H4 (cell line): ENCODE measurements around the gene SLX1B. TPM values are rescaled to one million over a fixed set of nuclear protein-coding genes. Genes with fewer than 3 reads are reported as not detected.
"Not testable (repeated sequence)": the region's sequence is repeated elsewhere in the genome, so short reads cannot be mapped to it uniquely, and the experiment has no call there.

Experiments used
- DNase-seq: peaks from one replicate; pipeline ENCODE4 v3.0.0-alpha.2; 2015; ENCODE audit warnings: low spot score
- total RNA-seq: library from RNA; depleted of rRNA; stranded (reverse); fragments of >200 nt; shearing (Covaris generic); gene quantifications from 2 replicates; pipeline ENCODE4 v1.2.3, GENCODE V29; 2014; rRNA removed

SLX1B gene
- total RNA-seq = 25.2 and 43.6 TPM in 2 replicates

- DNase-seq = not testable (repeated sequence)
These were observed at the start of gene SLX1B, which contains the start of gene BOLA2 for GRCh38 chr16:29454269-29454668. TSS of gene SLX1B (plus strand) at chr16:29454533. TSS of gene BOLA2 (minus strand) at chr16:29454351. CDS start at chr16:29454253, 98 bp downstream.

GRCh38 chr16:29405249-29405648 lies 49.1 kb upstream of the SLX1B start:
- DNase-seq = not testable (repeated sequence)

GRCh38 chr16:29423587-29423986 lies 30.7 kb upstream of the SLX1B start:
- DNase-seq = not testable (repeated sequence)

- DNase-seq = not testable (repeated sequence)
These were observed 28.9 kb upstream of the SLX1B start for GRCh38 chr16:29425390-29425789.

GRCh38 chr16:29453754-29454153 lies 579 bp upstream of the SLX1B start:
- DNase-seq = not testable (repeated sequence)

GRCh38 chr16:29454828-29455227 lies 495 bp downstream of the SLX1B start:
- not testable (repeated sequence) for DNase-seq

GRCh38 chr16:29457660-29458059 lies 3.3 kb downstream of the SLX1B start:
- not testable (repeated sequence) for DNase-seq

- not testable (repeated sequence) for DNase-seq
These were observed 5.6 kb downstream of the SLX1B start, which contains the start of gene SULT1A4 for GRCh38 chr16:29459706-29460646. TSS of gene SULT1A4 (plus strand) at chr16:29459913. CDS start at chr16:29461386, 1,473 bp downstream.

GRCh38 chr16:29460647-29461030 lies 6.3 kb downstream of the SLX1B start:
- DNase-seq = not testable (repeated sequence)

- not testable (repeated sequence) for DNase-seq
These were observed 11.9 kb downstream of the SLX1B start for GRCh38 chr16:29465985-29466824.

- DNase-seq = not testable (repeated sequence)
These were observed 12.6 kb downstream of the SLX1B start for GRCh38 chr16:29466904-29467303.

GRCh38 chr16:29467654-29468366 lies 13.5 kb downstream of the SLX1B start:
- not testable (repeated sequence) for DNase-seq

GRCh38 chr16:29469660-29470059 lies 15.3 kb downstream of the SLX1B start:
- not testable (repeated sequence) for DNase-seq

GRCh38 chr16:29472065-29472464 lies 17.7 kb downstream of the SLX1B start:
- not testable (repeated sequence) for DNase-seq

GRCh38 chr16:29482276-29482675 lies 27.9 kb downstream of the SLX1B start:
- DNase-seq = not testable (repeated sequence)

- DNase-seq = not testable (repeated sequence)
These were observed 52.0 kb downstream of the SLX1B start, which contains the start of gene NPIPB12 for GRCh38 chr16:29506308-29506707. TSS of gene NPIPB12 (minus strand) at chr16:29506408.

Other genes with a start within 250 kb of the SLX1B start
- gene NPIPB11, start 47.8 kb upstream of the SLX1B start, total RNA-seq = 1.3 TPM in 1 of 2 replicates, not detected in the other
- gene BOLA2, start 182 bp upstream of the SLX1B start, total RNA-seq = 11.1 and 14.8 TPM in 2 replicates
- 2.5 and 5.4 TPM in 2 replicates for gene SULT1A4, start 5.4 kb downstream of the SLX1B start, total RNA-seq
- gene NPIPB12, start 51.9 kb downstream of the SLX1B start, total RNA-seq = 1.4 and 2.8 TPM in 2 replicates
- gene SPN, start 208.7 kb downstream of the SLX1B start, total RNA-seq = 0.70 and 2.8 TPM in 2 replicates
- gene QPRT, start 224.6 kb downstream of the SLX1B start, total RNA-seq = 0.27 and 0.93 TPM in 2 replicates